GM12873 (cell line): ENCODE data around the gene FCGR2B.

Experiments
- TF ChIP-seq, protein P1 (sequence below): IDR thresholded peaks from 2 replicates; pipeline ENCODE4 v1.5.1; 2012; ENCODE audit warnings: low read depth, mild to moderate bottlenecking, moderate library complexity, low read length, control low read depth; ENCODE audit not compliant: insufficient read depth; ENCODE audit errors: missing control alignments

FCGR2B gene

DNA sequence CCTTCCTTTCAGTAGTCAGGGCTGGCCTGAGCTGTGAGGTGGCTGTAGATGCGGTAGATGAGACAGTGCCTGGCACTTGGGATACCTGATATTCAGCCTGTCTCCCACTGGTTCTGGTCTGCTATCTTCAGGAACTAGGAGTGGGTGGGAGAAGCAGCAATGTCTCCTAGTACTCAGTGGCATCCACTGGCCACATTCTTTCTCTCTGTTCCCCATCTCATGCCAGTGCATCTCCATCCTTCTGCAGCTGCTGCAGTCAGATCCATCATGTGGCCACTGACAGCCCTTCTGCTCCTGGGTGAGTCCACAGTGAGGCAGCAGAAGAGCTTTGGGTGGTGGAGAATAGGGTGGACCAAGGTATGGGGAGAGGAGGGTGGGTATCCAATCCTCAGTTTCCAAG lies 59.5 kb downstream of the FCGR2B start:
- TF ChIP-seq, protein P1, sequence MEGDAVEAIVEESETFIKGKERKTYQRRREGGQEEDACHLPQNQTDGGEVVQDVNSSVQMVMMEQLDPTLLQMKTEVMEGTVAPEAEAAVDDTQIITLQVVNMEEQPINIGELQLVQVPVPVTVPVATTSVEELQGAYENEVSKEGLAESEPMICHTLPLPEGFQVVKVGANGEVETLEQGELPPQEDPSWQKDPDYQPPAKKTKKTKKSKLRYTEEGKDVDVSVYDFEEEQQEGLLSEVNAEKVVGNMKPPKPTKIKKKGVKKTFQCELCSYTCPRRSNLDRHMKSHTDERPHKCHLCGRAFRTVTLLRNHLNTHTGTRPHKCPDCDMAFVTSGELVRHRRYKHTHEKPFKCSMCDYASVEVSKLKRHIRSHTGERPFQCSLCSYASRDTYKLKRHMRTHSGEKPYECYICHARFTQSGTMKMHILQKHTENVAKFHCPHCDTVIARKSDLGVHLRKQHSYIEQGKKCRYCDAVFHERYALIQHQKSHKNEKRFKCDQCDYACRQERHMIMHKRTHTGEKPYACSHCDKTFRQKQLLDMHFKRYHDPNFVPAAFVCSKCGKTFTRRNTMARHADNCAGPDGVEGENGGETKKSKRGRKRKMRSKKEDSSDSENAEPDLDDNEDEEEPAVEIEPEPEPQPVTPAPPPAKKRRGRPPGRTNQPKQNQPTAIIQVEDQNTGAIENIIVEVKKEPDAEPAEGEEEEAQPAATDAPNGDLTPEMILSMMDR, result no peak

DNA sequence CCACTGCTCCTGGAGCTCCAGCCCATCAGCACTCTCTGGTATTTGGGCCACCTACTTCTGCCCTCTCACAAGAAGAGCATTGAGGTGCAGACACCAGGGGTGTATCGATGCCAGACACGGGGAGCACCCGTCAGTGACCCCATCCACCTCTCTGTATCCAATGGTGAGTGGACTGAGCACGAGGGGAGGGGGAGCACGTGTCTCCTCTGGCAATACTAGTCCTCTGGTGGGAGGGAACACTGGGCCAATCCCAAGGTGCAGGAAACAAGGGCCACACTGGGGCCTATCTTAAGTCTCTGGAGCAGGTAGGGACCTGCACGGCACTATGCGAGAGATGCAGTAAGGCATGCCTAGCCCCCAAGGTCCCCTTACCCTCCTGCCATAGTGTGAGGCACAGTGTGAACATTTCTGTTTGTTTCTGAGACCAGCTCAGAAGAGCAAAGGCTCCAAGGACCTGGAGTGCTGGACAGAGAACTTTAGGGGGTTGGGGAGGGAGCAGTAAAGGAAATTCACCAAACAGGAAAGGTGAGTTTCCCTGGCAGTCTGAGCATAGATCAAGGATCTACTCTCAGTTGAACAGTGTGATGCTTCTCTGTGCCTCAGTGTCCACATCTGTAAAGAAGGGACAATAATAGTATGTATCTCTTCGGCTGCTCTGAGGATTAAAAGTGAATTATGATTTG lies 60.7 kb downstream of the FCGR2B start:
- TF ChIP-seq, protein P1, result no peak

DNA sequence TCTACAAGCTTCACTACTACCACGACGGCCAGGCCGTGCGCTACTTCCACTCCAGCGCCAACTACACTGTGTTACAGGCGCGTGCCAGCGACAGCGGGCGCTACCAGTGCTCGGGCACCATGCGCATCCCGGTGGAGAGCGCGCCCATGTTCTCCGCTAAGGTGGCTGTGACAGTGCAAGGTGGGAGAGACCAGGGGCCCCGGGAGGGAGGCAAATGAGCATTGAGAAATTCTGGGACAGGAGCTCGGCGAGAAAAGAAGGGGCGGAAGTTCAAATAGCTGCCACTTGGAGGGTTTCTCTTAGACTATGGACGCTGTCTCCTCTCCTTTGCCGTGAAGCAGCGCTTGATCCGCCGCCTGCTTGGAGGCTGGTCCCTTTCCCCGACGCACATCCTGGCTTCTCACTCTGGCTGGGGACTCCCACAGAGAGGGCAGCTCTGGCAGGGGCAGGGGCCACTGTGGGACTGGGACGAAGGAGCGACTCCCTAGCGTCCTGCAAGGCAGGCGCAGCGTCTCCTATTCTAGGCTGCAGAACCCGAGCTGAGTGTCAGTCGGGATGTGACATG lies 63.0 kb downstream of the FCGR2B start:
- TF ChIP-seq, protein P1, result peak; percentile 36

DNA sequence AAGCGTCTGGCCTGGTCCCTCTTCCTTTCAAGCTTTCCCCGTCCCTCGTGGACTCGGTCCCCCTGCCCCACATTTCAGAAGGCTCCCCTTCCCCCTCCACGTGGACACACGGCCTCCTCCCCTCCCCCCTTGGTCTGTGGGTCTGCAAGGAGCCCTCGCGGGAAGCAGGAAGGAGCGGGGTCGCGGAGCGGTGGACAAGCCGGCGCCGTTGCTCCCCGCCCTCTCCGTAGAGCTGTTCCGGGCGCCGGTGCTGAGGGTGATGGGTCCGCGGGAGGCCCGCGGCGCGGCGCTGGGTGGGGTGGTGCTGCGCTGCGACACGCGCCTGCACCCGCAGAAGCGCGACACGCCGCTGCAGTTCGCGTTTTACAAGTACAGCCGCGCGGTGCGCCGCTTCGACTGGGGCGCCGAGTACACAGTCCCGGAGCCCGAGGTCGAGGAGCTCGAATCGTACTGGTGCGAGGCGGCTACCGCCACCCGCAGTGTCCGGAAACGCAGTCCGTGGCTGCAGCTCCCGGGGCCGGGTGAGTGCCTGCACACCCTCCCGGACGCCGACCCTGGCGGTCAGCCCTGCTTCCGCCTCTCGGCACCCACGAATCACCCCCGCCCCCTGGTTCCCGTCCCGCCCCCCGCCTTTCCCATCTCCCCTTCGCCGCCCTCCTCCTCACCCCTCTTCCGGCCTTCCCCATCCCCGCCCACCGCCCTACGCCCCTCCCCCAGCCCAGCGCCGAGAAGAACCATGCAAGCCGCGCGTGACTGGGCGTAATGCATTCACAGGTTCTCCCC lies 63.7 kb downstream of the FCGR2B start:
- TF ChIP-seq, protein P1, result no peak

DNA sequence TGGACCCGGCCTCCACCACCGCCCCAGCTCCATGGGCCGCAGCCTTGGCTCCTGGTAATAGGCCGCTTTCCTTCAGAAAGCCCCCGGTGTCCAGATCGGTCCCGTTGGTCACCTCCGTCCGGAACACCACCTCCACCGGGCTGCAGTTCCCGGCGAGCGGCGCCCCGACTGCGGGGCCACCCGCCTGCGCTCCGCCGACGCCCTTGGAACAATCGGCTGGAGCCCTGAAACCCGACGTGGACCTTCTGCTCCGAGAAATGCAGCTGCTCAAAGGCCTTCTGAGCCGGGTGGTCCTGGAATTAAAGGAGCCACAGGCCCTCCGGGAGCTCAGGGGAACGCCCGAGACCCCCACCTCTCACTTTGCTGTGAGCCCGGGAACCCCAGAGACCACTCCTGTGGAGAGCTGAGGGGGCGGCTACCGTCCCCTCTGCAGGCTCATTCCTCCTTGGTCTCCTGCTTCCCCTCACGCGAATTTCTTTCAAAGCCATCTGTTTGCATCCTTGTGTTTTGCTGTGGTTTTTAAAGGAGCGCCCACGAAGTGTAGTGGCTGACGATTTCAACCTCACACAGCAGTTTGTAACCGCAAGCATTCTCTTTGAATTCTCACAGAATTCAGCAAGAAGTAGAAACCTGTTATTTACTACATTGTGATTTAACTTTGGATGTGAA lies 64.4 kb downstream of the FCGR2B start:
- TF ChIP-seq, protein P1, result no peak
